GM19395 (cell line): ENCODE data around the gene SMARCD1.
"Not testable (repeated sequence)": the region's sequence is repeated elsewhere in the genome, so short reads cannot be mapped to it uniquely, and the experiment has no call there.

Source experiments
- ATAC-seq: cut with Tn5 transposase; IDR thresholded peaks from one replicate; pipeline ENCODE4 v1.9.1; 2021; ENCODE audit warnings: mild to moderate bottlenecking, moderate library complexity; ENCODE audit not compliant: unreplicated experiment

Gene SMARCD1

DNA sequence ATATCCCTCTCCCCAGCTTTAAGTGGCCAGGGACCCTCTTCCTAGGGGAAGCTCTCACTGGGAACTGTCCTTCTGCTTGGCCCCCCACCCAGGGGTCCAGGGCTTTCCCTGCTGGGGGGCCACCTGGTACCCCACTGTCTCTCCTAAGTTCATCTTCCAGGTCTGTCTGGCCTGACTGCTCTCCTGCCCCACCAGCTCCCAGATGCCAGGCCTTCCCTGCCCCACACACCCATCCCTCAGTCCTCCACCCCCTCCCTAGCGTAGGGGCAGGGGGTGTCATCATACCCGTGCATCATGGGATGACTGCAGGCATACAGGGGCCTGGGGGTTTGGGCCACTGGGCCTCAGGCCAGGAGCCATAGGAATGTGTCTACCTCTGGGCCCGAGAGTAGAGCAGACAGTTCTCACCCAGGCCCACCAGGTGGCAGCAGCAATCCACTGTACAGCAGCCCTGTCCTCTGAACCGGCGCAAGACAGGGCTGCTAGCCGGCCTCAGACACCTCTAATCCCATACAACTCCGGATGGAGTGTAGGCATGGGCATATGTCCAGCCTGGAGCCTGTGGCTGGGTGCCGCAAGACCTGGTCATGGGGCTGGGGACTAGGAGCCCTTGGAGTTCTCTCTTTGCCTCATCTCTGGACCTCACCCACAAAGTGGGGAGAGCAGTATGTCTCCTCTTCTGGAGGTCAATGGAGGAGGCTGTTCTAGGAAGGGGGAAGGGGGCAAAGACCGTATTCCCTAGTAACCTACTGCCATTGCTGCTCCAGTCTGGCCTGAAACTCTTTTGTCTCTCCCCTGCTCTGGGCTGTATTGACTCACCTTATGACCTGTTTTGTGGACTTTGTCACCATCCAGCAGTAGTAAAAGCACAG is 10.0 kb upstream of the SMARCD1 start:
- ATAC-seq: peak; percentile 76

GRCh38 chr12:50075808-50076170 is 9.4 kb upstream of the SMARCD1 start:
- ATAC-seq: no peak

- no peak for ATAC-seq
Observed at GRCh38 chr12:50077099-50077498, 8.0 kb upstream of the SMARCD1 start.

DNA sequence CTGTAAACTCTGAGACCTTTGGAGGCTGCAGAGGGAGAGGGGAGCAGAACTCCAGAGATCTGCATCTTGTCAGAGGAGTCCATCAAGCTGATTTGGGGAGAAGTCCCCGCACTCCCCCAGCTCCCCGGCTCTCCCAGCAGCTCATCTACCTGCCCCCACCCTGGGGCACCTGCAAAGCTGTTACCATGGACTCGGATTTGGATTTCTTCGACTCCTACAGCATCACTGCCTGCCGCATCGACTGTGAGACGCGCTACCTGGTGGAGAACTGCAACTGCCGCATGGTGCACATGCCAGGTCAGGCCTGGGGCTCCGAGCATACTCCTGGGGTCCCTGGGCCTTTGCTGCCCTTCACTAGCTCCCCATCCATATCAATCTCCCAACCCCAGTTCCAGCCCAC is 6.9 kb upstream of the SMARCD1 start:
- no peak for ATAC-seq

DNA sequence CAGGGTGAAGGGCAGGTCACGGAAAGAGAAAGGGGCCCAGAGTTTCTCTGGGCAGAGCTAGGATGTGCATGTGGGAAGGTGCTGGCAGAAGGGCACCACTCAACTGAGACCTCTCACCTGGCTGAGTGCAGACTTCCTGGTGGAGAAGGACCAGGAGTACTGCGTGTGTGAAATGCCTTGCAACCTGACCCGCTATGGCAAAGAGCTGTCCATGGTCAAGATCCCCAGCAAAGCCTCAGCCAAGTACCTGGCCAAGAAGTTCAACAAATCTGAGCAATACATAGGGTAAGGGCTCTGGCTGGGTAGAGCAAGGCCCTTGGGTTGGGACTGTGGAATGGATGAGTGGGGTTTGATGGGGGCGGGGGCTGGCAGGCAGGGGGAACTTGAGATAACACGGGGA is 5.4 kb upstream of the SMARCD1 start:
- ATAC-seq: no peak

- no peak for ATAC-seq
Observed at GRCh38 chr12:50081096-50081808, 3.9 kb upstream of the SMARCD1 start.

DNA sequence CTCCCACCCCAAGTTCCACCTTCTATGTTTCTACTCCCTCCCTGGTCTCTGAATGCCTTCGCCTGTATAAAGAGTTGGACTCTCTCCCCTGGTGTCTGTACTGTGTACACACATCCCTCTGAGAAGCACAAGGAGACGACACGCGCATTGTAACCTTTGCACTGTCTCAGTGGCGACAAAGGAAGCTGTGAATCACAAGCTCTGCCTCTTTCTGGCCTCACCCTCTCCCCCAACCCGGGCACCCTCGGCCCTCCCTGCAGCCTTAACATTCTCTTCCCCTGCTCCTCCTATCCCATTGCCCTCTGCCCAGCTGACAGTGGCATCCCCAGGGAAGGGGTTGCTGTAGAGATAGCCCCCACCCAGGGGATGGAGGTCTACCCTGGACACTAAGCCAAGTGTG is 2.5 kb upstream of the SMARCD1 start:
- ATAC-seq: no peak

DNA sequence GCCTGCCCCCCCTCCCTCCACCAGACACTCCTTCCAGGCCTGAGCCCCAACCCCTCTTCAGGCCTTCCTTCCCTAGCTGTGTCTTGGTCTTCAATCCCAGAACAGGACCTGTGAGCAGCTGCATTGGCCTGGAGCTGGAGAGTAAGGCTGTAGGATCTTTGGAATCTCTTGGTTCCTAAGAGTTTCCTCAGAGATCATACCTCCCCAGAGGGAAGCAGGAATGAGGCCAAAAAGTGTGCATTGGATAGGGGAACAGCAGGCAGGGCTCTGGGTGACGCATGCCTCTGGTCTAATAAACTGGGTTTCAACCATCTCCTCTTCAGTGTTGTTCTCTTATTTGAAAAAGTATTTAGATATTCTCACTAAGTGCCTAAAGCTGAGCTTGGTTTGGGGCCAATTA is 1.8 kb upstream of the SMARCD1 start:
- no peak for ATAC-seq

- not testable (repeated sequence) for ATAC-seq
Observed at GRCh38 chr12:50084409-50084774, 750 bp upstream of the SMARCD1 start.

- ATAC-seq: no peak
Observed at GRCh38 chr12:50085615-50086072, 502 bp downstream of the SMARCD1 start.

DNA sequence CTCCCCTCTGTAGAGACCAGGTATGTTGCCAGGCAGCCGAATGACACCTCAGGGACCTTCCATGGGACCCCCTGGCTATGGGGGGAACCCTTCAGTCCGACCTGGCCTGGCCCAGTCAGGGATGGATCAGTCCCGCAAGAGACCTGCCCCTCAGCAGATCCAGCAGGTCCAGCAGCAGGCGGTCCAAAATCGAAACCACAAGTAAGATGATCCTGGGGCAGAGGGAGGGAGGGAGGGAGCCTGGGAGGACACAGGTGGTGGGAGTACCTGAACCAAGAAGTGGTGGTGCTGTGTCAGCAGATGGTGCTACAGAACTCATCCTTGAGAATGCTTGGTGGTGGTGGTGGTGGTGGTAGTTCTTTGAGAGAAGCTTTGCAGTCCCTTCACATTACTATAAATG is 1.0 kb downstream of the SMARCD1 start:
- no peak for ATAC-seq

DNA sequence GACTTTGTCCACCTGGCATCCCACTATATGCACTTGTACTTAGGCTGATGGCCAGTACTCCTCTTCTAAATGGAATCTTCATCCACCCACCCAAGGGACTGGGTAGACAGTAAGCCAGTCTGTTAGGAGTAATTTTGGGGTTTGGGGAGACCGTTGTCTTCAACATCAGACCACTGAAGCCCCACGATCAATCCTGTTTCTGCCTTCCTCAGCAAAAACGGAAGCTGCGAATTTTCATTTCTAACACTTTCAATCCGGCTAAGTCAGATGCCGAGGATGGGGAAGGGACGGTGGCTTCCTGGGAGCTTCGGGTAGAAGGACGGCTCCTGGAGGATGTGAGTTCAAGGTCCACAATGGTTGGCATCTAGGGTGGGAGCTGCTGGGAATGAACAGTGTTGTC is 2.0 kb downstream of the SMARCD1 start:
- ATAC-seq: no peak

DNA sequence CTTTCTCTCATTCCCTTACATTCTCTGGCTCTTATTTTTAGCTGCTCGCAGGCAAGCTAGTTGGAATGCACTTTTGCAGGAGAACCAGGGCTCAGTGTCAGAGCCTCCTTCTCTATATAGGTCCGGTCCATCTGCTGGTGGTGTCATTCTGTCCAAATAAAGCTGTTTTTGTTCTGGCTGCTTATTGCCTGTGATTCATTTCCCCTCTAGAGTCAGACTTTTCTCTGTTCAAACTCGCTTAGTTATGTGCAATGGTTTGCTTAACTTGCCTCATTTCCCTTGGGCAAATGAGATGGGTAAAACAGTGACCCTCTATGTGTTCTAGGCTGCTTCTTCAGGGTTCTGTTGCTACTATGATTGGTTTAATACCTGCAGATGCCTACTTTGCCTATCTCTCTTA is 2.9 kb downstream of the SMARCD1 start:
- ATAC-seq: no peak

DNA sequence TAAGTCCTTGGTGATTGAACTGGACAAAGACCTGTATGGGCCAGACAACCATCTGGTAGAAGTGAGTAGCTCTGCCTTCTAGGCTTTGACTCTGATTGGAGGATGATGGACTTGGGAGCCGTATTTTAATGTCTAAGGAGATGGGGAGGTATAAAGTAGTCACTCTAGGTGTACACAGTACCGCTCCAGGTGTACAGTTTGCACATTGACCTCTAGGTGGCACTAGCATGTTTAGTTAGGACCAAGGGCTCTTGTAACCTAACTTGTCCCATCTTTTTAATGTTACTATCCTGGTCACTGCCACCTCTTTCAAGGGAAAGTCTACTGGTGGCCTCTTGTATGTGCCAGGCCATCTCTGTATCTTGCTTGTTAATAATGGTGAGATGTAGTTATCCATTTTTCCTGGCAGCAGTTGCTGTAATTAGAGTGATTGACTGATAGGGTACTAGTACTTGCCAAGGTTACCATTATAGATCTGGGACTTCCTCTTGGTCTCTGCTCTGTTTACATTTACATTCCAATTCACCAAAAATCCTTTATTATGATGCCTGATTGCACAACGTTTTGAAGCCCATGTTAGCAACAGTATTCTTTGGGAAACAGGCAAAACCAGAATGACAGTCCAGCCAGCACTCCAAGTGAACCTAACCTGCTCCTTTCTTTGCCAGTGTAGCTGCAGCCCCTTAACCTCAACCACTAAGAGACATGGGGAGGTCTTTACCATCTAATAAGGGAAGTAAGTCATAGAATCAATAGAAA is 3.6 kb downstream of the SMARCD1 start:
- ATAC-seq: no peak

GRCh38 chr12:50089730-50090129 is 4.6 kb downstream of the SMARCD1 start:
- no peak for ATAC-seq

DNA sequence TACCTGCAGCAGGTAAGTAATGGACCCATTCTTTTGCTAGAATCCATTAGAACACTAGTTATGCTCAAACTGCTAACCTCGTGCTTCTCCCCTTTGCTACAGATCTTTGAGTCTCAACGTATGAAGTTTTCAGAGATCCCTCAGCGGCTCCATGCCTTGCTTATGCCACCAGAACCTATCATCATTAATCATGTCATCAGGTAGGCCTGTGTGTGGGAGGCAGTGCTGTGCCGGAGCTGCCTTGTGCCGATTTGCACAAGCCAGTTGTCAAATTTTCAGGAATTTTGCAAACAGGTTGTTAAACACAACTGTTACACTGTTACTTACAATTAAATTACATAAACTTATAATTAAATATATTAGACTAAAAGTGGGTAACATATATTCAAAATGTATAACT is 5.2 kb downstream of the SMARCD1 start:
- ATAC-seq: no peak

DNA sequence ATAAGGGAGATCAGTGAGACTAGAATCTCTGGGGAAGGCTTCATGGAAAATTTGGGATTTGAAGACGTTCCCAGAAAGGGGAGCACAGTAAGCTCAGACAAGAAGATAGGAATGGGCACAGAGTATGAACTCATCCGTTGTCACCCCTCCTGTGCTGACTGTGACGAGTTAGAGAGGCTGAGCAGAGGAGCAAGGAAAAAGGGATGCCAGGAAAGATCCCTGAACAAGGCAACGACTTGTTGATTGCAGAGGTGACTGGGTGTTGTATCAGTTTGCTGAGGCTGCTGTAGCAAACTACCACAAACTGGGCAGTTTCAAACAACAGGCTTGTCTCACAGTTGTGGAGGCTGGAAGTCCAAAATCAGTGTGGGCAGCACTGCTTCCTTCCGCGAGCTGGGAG is 12.8 kb downstream of the SMARCD1 start:
- no peak for ATAC-seq

DNA sequence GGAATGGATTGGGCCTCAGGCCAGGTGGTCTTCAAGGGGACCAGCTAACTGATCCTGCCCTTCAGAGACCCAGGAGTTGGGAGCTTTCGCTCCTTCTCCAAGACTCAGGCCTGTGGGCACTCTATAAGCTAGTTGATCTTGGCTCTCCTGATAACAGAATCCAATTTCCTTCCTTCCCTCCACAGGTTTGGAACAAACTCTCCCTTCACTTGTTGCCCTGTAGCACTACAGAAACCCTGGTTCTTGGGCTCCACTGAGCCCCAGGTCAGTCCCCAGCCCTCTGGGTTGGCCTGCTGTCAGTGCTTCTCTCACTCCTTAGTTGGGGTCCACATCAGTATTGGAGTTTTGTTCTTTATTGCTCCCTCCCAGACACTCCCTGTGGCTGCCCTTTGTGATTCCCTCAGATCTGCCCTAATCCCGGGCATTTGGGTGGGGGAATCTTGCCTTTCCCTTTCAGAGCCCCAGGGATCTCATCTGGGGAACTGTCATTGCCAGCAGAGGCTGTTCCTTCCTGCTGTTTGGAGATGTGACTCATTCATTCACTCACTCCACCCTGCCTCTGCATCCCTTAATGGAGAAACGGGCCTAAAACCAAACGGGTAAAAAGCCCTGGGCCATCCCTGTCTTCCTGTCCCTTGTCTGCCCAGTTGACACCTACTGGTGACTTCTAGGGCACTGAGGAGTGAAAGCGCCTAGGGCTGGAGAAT is 14.3 kb downstream of the SMARCD1 start:
- ATAC-seq: no peak

DNA sequence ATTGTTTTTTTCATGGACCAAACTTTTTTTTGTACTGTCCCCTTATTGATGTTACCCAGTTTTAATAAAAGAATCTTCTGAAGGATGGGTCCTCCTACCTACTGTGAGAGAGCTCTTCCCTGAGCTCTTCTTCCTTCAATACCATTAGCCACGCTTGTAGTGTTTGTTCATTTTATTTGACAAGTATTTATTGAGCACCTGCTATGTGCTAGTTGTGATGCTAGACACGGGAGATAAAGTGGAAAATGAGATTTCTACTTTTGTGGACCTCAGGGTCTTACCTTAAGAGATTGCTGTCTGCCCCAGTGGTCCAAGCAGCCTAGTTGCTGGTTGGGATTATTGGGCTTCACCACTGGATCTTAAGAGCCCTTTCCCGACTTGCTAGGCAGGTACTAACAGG is 15.4 kb downstream of the SMARCD1 start:
- no peak for ATAC-seq

DNA sequence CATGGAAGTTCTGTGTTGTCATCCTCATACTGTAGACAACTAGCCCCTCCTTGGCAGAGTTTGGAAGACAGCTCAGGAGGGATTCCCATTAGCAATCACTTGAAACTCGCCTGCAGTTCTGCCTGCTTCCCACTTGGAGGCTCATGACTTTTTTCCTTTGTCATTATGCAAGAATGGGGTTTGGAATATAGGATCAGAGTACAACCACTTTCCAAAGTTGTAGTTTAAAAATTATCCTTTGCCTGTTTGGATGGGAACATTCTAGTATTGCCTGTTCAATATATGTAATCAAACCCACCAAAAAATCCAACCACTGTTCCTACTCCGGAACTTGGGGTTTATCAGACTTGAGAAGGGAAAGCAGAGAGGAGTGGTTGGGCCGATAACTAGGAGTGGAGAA is 16.5 kb downstream of the SMARCD1 start:
- no peak for ATAC-seq

GRCh38 chr12:50102131-50102531 is 17.0 kb downstream of the SMARCD1 start:
- ATAC-seq: no peak
